ENCODE measurements around the gene GSPT1.

GRCh38 chr16:11880007-11880406 is 35.7 kb downstream of the GSPT1 start:
- TF ChIP-seq EP300 (IDR thresholded peaks at IDR 0.05) = no peak
- TF ChIP-seq, protein P1, sequence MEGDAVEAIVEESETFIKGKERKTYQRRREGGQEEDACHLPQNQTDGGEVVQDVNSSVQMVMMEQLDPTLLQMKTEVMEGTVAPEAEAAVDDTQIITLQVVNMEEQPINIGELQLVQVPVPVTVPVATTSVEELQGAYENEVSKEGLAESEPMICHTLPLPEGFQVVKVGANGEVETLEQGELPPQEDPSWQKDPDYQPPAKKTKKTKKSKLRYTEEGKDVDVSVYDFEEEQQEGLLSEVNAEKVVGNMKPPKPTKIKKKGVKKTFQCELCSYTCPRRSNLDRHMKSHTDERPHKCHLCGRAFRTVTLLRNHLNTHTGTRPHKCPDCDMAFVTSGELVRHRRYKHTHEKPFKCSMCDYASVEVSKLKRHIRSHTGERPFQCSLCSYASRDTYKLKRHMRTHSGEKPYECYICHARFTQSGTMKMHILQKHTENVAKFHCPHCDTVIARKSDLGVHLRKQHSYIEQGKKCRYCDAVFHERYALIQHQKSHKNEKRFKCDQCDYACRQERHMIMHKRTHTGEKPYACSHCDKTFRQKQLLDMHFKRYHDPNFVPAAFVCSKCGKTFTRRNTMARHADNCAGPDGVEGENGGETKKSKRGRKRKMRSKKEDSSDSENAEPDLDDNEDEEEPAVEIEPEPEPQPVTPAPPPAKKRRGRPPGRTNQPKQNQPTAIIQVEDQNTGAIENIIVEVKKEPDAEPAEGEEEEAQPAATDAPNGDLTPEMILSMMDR (IDR thresholded peaks at IDR 0.05) = no peak
- TF ChIP-seq POLR2A (IDR thresholded peaks at IDR 0.05; ENCODE audit: low read depth) = no peak

All from esophagus muscularis mucosa (tissue), 4 donors.